ENCODE results near the gene PRDX2. TPM values are rescaled to one million over a fixed set of nuclear protein-coding genes. Genes with fewer than 3 reads are reported as not detected.

Gene PRDX2
- total and polyA plus RNA-seq, 2 donors (not counting 3 experiments of a cell fraction or from before 2014, with no cell fraction given), result 247 to 492 TPM

- peak; percentile 96 for DNase-seq (ENCODE audit: low read depth, low spot score)
- H3K79me2 ChIP-seq (ENCODE audit: control insufficient read depth, insufficient read depth, low read length), result no peaks in the 10 kb centered on the region
- H3K9me3 ChIP-seq (replicated peaks; ENCODE audit: control insufficient read depth, insufficient read depth, low read length), result no peaks in the 10 kb centered on the region
- CTCF ChIA-PET, result interaction anchor here (0.7 to 1.2 kb wide), 6 partner anchors 10 to 52 kb away, joined by 3 to 21 read pairs (median 4); partner anchors contain the start of genes JUNB and RTBDN
- no peaks in the 10 kb centered on the region for H3K27me3 ChIP-seq (ENCODE audit: control insufficient read depth in 2 of 2, insufficient read depth in 2 of 2, low read length in 2 of 2)
- H3K9me1 ChIP-seq (replicated peaks; ENCODE audit: control insufficient read depth, extremely low read depth, insufficient read depth, low read length), result no peaks in the 10 kb centered on the region
- TF ChIP-seq JUN (IDR thresholded peaks at IDR 0.05; ENCODE audit: borderline replicate concordance, insufficient read depth, insufficient read length, low read depth), result peak; percentile 40
- TF ChIP-seq CTCF (IDR thresholded peaks at IDR 0.05; ENCODE audit: extremely low read depth in 1 of 2, insufficient read depth in 1 of 2, low read depth in 1 of 2, low read length in 2 of 2), result peak in 1 of 2 donors; percentile 11
- no peak for TF ChIP-seq MYC (IDR thresholded peaks at IDR 0.05; ENCODE audit: low read depth, low read length)
- peak; percentile 77 for TF ChIP-seq MAX (IDR thresholded peaks at IDR 0.05; ENCODE audit: insufficient read depth, insufficient read length)
- TF ChIP-seq FOS (IDR thresholded peaks at IDR 0.05; ENCODE audit: borderline replicate concordance, insufficient read depth, low read length), result peak; percentile 89
- no peak for TF ChIP-seq EZH2 (IDR thresholded peaks at IDR 0.05; ENCODE audit: borderline replicate concordance, low read depth, low read length, severe bottlenecking)
- TF ChIP-seq POLR2AphosphoS5 (IDR thresholded peaks at IDR 0.05; ENCODE audit: insufficient read depth, low read depth, low read length), result peak; percentile 81
- POLR2A ChIA-PET, result interaction anchor here (2.8 kb wide), 1 partner anchor 10 kb away, joined by 73 read pairs; the partner anchor contains the start of gene JUNB
- H3K4me1 ChIP-seq (ENCODE audit: control insufficient read depth, extremely low read depth, insufficient read depth, low read length), result peaks cover 25% of the 10 kb centered on the region
- BruUV-seq (replicated peaks), result no TSS peak
- H2AFZ ChIP-seq (ENCODE audit: low read depth, low read length), result peak overlapping the region; percentile 40
- no peaks in the 10 kb centered on the region for H3K36me3 ChIP-seq (ENCODE audit: control insufficient read depth in 2 of 2, extremely low read depth in 1 of 2, insufficient read depth in 2 of 2, low read length in 2 of 2)
- intact Hi-C loops (cut with micrococcal nuclease) (loop anchor here (1.0 to 10.0 kb wide), 3 partner anchors 9 to 320 kb away; partner anchors contain the start of genes CALR, FARSA, JUNB and LYL1), dilution Hi-C loops (cut with MboI; ENCODE audit: extremely low pct_ligation_motif_present, low sequenced_read_pairs) (no loop called here)
- no peaks in the 10 kb centered on the region for H4K20me1 ChIP-seq (replicated peaks; ENCODE audit: control insufficient read depth, extremely low read depth, insufficient read depth, low read length)
- peak; percentile 93 for FAIRE-seq
- H3K4me2 ChIP-seq (ENCODE audit: insufficient read depth, low read length), result peak overlapping the region; percentile 6
- H3K4me3 ChIP-seq (replicated peaks in 1 of 3; ENCODE audit: insufficient read depth in 1 of 3, low read depth in 1 of 3, low read length in 3 of 3), result peak overlapping the region in 2 of 3 experiments; percentile 2 to 39
- peak overlapping the region; percentile 52 for H3K9ac ChIP-seq (replicated peaks; ENCODE audit: extremely low read depth, insufficient read depth, low read length)
- peak overlapping the region; percentile 50 for H3K27ac ChIP-seq (ENCODE audit: insufficient read depth, low read depth, low read length)
Measured at GRCh38 chr19:12782424-12783290, 18.9 kb downstream of the PRDX2 start.

Data from endothelial cell of umbilical vein (primary cell).